Activated CD4-positive, CD25-positive, alpha-beta regulatory T cell (primary cell): ENCODE measurements around the gene WDR27.

Experiments
- DNase-seq, 4 experiments: peaks; one replicate each; lab custom pipeline; 2025; lab: John Stamatoyannopoulos, UW

WDR27 gene

GRCh38 chr6:169701954-169702839 lies at the start of gene WDR27, which contains the start of gene C6orf120:
Gene WDR27, minus strand, starts transcription at chr6:169702029. Its CDS starts 13,024 bp downstream, at chr6:169689005.
Gene C6orf120, plus strand, starts transcription at chr6:169702126. Its CDS starts 334 bp downstream, at chr6:169702460.
- DNase-seq, result peak; percentile 93 to 97 (median 95)

GRCh38 chr6:169746556-169746955 lies 44.7 kb upstream of the WDR27 start:
- no peak for DNase-seq

- no peak for DNase-seq
Observed at GRCh38 chr6:169745405-169745804, 43.6 kb upstream of the WDR27 start.

GRCh38 chr6:169741344-169741743 lies 39.5 kb upstream of the WDR27 start:
- DNase-seq, result no peak

GRCh38 chr6:169738976-169739529 lies 37.2 kb upstream of the WDR27 start:
- no peak for DNase-seq

GRCh38 chr6:169738204-169738975 lies 36.6 kb upstream of the WDR27 start:
- DNase-seq, result no peak

GRCh38 chr6:169729961-169730360 lies 28.1 kb upstream of the WDR27 start:
- no peak for DNase-seq

GRCh38 chr6:169726963-169727362 lies 25.1 kb upstream of the WDR27 start:
- no peak for DNase-seq

GRCh38 chr6:169726049-169726400 lies 24.2 kb upstream of the WDR27 start:
- DNase-seq, result no peak

- no peak for DNase-seq
Observed at GRCh38 chr6:169725125-169726048, 23.6 kb upstream of the WDR27 start.

GRCh38 chr6:169724494-169725124 lies 22.8 kb upstream of the WDR27 start, which contains the start of gene PHF10:
Gene PHF10, minus strand, starts transcription at chr6:169724500. Its CDS starts 569 bp downstream, at chr6:169723931.
- peak; percentile 37 to 61 (median 54) for DNase-seq

GRCh38 chr6:169723991-169724493 lies 22.2 kb upstream of the WDR27 start:
- DNase-seq, result peak in 2 of 4 experiments; percentile 31 to 36

- peak; percentile 28 to 61 (median 45) for DNase-seq
Observed at GRCh38 chr6:169723200-169723909, 21.5 kb upstream of the WDR27 start.

- DNase-seq, result peak in 2 of 4 experiments; percentile 6 to 7
Observed at GRCh38 chr6:169722362-169723199, 20.8 kb upstream of the WDR27 start.

- no peak for DNase-seq
Observed at GRCh38 chr6:169720207-169720855, 18.5 kb upstream of the WDR27 start.

- DNase-seq, result no peak
Observed at GRCh38 chr6:169719117-169719516, 17.3 kb upstream of the WDR27 start.

- DNase-seq, result no peak
Observed at GRCh38 chr6:169714595-169714994, 12.8 kb upstream of the WDR27 start.

GRCh38 chr6:169714178-169714577 lies 12.3 kb upstream of the WDR27 start:
- DNase-seq, result no peak
